HG03432 (cell line): Measurements from ENCODE around the gene RBP2.

Experiments
- ATAC-seq: cut with Tn5 transposase; IDR thresholded peaks from one replicate; pipeline ENCODE4 v1.9.1; 2021; ENCODE audit warnings: mild to moderate bottlenecking, moderate library complexity; ENCODE audit not compliant: unreplicated experiment

The RBP2 gene

DNA sequence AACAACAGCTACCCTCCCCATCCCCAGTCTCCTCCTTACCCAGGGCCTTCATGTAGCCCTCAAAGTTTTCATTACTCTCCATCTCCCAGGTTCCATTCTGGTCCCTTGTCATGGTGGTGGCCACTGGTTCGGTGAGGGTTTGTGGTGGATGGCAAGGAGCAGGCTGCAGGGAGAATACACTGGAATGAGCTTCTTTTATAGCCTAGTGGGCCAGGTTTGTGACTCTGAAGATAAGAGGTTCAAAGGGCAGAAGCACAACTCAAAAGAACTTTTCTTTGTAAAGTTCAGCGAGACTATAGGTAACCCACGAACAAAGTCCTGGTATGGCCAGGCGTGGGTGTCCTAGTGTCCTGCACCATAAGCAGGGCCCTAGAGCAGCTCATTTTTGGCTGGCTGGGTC lies at the start of gene RBP2:
Gene RBP2 (minus strand): TSS at position 169 of the 400 bp plus-strand sequence. CDS start 57 bp downstream, at position 112.
- no peak for ATAC-seq

GRCh38 chr3:139524841-139525636 lies 48.7 kb upstream of the RBP2 start:
- no peak for ATAC-seq

DNA sequence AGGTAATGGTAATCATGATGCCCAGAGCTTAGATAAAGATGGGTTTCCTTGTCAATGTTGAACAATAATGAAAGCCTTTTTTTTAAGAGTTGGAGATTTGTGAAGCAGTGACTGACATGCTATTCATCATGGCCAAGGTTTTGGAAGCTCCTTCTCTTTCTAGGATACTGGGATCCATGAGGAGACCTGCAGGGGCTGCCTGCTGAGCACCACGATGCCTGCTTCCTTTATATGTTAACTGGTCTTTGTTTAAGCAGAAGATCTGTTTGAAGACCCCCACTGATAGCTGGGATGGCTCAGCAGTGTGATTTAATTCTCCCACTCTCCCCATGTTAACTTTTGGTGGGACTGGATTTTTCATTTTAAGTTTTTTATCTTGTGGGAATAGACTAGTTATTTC lies 47.4 kb upstream of the RBP2 start:
- no peak for ATAC-seq

DNA sequence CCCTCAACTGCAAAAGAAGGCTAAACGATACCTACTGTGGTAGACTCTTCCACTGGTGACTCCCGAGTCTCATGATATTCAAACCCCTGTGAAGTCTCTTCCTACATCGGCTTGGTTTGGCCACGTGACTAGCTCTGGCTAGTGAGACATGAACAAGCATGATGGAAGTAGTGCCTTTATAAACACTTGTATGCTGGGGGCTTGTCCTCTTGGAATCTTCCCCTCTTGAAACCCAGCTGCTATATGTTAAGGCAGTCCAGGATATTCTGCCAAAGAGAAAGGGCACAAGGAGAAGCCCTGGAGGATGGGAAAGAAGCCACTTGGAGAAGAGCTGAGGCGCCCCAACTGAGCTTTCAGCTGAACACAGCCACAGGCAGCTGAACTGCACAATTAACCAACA lies 46.9 kb upstream of the RBP2 start:
- ATAC-seq: no peak

DNA sequence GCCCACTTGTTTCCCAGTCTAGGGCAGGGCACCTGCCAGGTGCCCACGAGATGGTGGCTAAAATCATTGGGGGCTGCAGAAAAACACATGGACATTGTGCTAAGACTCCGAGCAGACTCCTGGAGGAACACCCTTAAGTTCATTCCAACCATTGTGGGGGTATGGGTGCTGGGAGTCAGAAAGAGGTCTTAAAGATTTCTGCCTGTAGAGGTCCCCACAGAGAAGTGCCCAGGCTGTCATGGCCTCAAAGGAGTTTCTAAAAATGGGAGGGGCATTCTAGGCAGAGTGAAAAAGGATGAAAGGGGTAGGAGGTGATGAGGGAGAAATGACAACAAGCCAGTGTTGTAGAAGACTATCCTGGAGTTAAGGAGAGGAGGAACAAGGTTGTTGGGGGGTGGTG lies 46.1 kb upstream of the RBP2 start:
- no peak for ATAC-seq

DNA sequence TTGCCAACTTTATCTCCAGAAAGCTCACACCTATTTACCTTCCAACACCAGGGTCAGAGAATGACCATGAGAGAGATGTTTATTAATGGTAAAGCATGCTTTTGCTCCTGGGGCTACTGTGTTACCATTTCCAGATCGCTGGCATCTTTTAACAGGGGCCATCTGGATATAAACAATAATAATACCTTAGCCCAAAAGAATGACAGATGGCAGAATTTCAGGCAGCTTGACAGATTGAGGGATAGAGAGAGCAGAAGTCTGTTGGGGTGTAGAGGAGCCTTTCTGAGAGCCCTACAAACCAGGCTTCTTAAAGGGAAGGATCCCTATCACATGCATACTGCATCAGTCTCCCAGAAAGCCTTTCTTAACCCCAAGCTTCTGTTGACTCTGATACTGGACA lies 45.5 kb upstream of the RBP2 start:
- no peak for ATAC-seq

DNA sequence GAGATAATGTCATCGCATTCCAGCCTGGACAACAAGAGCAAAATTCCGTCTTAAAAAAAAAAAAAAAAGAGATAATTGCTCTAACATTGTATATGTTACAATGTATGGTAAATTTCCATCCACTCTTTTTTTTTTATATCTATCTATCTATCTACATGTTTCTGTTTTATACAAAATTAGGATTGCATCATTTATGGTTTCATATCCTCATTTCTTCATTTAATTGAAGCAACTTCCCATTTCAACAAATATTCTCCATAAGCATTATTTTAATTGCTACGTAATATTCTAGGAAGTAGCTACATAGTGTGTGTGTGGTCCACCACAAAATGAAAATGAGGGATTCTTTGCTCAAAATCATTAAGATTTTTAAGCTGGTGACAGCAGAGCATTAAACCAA lies 44.8 kb upstream of the RBP2 start:
- no peak for ATAC-seq

GRCh38 chr3:139519998-139520737 lies 43.9 kb upstream of the RBP2 start:
- peak; percentile 46 for ATAC-seq

DNA sequence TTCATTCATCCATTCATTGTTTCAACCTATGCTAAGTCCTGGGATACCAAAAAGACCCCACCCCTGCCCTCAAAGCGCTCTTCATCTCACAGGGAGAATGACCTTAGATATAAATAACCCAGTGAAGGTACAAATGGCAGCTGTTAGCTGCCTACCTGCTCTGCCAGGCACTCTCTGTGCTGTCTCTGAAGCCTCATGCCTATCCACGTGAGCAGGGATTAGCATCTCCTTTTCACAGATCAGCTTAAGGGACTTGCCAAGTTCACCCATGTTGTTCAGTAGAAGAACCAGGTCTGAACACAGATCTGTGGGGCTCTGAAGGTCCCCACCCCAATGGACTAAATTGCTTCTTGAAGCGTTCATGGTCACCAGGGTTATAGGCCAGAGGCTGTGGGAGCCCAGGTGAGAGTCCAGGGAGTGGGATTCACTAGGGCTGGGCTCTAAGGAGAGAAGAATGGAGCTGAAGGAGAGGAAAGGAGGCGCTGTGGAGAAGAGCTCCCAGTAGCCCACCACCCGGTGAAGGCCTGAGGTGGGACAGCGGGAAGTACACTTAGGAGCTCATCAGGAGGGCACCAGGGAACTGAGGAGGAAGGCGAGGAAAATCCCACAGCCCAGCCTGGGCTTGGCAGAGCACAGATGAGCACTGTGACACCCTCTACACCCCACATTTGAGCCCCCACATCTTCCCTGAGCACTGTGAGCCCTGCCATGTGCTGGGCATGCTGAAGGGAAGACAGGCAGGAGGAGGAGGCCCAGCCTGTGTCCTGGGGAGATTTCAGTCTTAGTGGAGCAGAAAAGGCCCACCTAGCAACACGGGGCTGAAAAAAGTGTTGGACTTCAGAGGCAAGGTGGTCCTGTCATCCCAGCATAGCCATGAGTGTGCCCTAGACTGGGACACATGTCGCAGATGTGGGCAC lies 42.9 kb upstream of the RBP2 start:
- no peak for ATAC-seq

DNA sequence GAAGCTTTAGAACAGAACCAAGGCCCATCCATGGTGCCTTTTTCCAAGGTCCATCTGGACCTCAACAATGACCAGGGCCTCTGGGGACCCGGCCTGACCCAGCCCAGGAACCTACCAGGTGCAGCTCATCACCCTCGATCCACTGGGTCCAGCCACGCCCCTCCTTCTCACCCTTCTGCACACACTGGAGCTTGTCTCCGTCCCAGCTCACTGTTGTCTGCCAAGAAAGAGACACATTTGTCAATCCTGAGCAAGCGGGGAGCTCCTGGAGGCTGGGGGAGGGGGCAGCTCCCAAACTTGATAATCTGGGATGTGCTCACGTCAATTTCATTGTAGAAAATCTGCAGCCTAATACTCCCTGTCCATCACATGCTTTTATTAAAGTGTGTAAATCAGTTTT lies 42.0 kb upstream of the RBP2 start:
- ATAC-seq: no peak

DNA sequence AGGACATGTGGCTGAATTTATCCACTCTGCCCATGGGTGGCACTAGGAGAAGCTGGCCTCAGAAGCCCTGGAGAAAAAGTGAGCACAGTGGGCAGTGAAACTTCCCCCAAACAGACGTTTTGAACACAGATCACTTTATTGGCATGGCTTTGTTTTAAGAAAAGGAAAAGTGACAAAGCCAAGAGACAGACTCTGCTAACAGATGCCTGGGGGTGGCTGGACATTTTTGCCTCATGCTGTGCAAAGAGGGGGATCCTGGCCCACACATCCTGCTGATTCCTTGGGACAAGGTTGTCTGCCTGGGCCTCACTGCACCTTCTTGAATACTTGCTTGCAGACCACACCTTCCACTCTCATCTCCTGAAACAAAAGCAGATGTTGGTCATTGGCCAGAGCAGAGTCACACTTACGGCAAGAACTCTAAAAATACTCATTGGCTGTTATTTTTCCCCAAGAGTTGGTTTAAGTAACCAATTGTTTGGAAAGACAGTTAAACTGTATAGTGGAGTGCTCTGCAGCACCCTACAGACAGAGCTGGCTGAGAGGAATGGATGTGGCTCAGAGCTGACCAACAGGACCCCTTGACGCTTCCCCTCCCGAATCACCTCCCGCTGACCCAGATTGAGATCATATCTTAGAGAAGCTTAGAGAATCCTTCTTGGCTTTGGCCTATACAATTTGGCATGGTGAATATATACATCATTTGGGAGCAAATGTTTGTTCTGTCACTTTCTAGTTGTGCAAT lies 41.2 kb upstream of the RBP2 start:
- no peak for ATAC-seq

DNA sequence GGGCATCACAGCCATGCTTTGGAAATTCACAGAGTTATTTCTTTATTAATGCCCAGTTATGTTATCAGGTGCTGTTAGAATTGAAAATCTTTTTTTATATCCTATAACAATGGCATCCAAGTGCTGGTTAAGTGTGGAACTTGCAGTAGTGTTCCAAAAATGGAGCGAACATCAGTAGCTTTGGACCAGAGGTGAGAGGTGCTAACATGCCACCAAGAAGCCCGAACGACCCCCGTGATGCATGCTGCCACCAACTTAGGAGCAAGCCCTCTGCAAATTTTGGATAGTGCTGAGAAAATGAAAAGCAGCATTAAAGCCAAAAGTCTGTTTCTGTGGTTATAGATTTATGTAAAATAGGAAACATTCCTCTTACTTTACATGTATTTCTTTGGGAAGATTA lies 38.4 kb upstream of the RBP2 start:
- no peak for ATAC-seq

- no peak for ATAC-seq
Observed at GRCh38 chr3:139509631-139510030, 33.3 kb upstream of the RBP2 start.

- ATAC-seq: no peak
Observed at GRCh38 chr3:139506766-139507165, 30.4 kb upstream of the RBP2 start.

DNA sequence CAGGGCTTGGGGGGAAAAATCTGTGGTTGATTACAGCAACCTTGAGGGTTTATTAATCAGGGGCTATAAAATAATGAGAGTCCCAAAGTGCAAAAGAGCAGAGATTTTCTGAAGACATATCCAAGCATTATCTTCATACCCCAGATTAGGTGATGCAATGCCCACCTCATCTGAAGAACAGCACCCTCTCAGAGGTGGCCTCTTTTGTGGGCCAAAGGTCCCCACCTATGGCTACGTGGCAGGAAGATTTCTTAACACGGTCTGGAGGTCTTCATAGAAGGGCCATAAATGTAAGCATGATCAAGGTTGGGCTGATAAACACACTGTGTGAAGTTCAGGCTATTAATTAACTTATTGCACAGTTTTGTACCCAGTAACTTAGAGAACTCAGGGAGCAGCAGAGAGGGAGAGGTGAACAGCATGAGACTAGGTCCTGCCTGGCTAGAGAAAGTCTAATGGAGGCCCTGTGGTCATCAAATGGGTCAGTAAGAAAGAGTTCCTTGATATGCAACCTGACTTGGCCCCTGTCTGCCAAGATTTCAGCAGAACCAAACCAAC lies 29.6 kb upstream of the RBP2 start:
- ATAC-seq: no peak

- no peak for ATAC-seq
Observed at GRCh38 chr3:139499536-139499935, 23.2 kb upstream of the RBP2 start.

DNA sequence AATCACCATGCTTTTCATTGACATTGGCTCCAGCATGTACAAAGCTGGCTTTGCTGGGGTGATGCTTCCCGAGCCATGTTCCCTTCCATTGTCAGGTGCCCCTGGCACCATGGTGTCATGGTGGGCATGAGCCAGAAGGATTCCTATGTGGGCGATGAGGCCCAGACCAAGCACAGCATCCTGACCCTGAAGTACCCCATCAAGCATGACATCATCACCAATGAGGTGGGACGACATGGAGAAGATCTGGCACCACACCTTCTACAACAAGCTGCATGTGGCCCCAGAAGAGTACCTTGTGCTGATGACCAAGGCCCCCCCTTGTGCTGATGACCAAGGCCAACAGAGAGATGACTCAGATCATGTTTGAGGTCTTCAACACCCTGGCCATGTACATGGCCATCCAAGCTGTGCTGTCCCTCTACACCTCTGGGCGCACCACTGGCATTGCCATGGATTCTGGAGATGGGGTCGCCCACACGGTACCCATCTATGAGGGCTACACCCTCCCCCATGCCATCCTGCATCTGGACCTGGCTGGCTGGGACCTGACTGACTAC lies 17.6 kb upstream of the RBP2 start:
- no peak for ATAC-seq

- no peak for ATAC-seq
Observed at GRCh38 chr3:139491966-139492365, 15.7 kb upstream of the RBP2 start.

DNA sequence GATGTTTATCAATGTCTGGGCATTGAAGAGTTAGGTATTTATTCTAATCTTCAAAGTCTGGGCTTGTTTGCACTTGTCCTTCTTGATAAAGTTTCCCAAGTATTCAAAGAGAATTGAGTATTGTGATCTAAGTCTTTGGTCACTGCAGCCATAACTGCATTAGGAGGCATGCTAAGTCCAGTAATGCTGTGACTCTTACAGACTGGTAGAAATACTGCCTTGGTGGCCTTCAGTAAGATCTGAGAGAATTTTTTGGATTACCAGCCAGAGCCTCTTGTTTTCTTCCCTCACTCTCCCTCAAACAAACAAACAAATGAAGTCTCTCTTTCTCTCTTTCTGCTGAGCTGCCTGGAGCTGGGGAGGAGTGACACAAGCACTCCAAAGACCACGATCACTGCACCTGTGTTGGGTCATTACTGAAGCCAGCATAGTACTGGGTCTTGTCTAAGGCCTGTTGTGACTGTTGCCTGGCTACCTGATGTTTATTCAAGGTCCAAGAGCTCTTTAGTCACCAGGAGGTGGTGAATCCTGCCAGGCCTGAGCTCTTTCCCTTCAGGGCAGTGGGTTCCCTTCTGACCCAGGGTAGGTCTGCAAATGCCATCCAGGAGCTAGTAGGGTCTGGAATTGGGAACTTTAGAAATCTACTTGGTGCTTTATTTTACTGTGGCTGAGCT lies 14.8 kb upstream of the RBP2 start:
- ATAC-seq: no peak
